ENCODE data around the gene TTC33.

TTC33 gene

DNA sequence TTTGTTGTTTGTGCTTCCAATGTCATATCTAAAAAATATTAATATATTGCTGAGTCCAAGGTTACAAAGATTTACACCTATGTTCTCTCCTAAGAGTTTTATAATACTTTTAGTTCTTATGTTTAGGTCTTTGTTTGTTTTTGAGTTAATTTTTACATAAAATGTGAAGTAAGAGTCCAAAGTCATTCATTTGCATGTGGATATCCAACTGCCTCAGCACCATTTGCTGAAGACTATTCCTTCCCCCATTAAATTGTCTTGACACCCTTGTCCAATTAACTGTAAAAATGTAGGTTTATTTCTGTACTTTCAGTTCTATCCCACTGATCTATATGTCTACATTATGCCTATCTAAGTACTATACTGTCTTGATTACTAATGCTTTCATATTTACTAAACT lies 35.7 kb downstream of the TTC33 start:
- Histone ChIP-seq H3K79me2 (ENCODE audit: insufficient read depth, low read length) (no peaks in the 10 kb centered on the region), H3F3A (ENCODE audit: low read depth) (no peaks in the 10 kb centered on the region), H3K4me3 (ENCODE audit: low read length, poor library complexity, severe bottlenecking) (no peak overlapping the region), H3K9me2 (replicated peaks; ENCODE audit: low read depth, low read length) (no peaks in the 10 kb centered on the region), H3K9me3 (ENCODE audit: insufficient read depth, low read depth, low read length) (no peaks in the 10 kb centered on the region), H3K4me1 (ENCODE audit: insufficient read depth, low read length, poor library complexity, severe bottlenecking) (peaks cover 4% of the 10 kb centered on the region), H3K27me3 (ENCODE audit: insufficient read depth, low read length, poor library complexity, severe bottlenecking) (no peaks in the 10 kb centered on the region), H4K20me1 (ENCODE audit: insufficient read depth, low read length, poor library complexity, severe bottlenecking) (no peaks in the 10 kb centered on the region), H3K36me3 (ENCODE audit: insufficient read depth, low read length) (peaks cover 9% of the 10 kb centered on the region; the same call in 1 of the 2 replicates), H3K4me2 (ENCODE audit: low read depth, low read length, poor library complexity, severe bottlenecking) (no peak overlapping the region), H3K9ac (ENCODE audit: low read depth, low read length, poor library complexity, severe bottlenecking) (no peak overlapping the region), H2AFZ (ENCODE audit: low read length) (no peak overlapping the region)
- TF ChIP-seq, protein P1, sequence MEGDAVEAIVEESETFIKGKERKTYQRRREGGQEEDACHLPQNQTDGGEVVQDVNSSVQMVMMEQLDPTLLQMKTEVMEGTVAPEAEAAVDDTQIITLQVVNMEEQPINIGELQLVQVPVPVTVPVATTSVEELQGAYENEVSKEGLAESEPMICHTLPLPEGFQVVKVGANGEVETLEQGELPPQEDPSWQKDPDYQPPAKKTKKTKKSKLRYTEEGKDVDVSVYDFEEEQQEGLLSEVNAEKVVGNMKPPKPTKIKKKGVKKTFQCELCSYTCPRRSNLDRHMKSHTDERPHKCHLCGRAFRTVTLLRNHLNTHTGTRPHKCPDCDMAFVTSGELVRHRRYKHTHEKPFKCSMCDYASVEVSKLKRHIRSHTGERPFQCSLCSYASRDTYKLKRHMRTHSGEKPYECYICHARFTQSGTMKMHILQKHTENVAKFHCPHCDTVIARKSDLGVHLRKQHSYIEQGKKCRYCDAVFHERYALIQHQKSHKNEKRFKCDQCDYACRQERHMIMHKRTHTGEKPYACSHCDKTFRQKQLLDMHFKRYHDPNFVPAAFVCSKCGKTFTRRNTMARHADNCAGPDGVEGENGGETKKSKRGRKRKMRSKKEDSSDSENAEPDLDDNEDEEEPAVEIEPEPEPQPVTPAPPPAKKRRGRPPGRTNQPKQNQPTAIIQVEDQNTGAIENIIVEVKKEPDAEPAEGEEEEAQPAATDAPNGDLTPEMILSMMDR (conservative IDR thresholded peaks at IDR 0.05; ENCODE audit: low read length), result no peak
- no peak for TF ChIP-seq EZH2phosphoT487 (IDR thresholded peaks at IDR 0.05; ENCODE audit: borderline replicate concordance)

DNA sequence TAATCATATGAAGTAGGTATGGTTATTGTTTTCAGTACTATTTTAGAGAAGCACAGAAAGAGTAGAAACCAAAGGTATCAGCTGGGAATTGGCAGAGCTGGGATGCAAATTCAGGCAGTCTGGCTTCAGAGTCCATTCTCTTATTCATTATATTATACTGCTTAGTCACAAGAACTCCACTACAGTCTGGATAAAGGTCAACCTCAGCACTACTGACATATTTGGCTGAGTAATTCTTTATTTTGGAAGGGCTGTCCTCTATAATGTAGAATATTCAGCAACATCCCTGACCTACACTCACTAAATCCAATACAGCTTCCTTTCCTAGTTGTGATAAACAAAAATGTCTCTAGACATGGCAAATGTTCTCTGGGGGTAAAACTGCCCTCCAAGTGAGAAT lies 38.5 kb downstream of the TTC33 start:
- peaks cover 4% of the 10 kb centered on the region for H3K4me1 ChIP-seq (ENCODE audit: insufficient read depth, low read length, poor library complexity, severe bottlenecking)
- H3K27me3 ChIP-seq (ENCODE audit: insufficient read depth, low read length, poor library complexity, severe bottlenecking), result no peaks in the 10 kb centered on the region
- no peaks in the 10 kb centered on the region for H3F3A ChIP-seq (ENCODE audit: low read depth)
- H3K79me2 ChIP-seq (ENCODE audit: insufficient read depth, low read length), result no peaks in the 10 kb centered on the region
- no peaks in the 10 kb centered on the region for H3K9me2 ChIP-seq (replicated peaks; ENCODE audit: low read depth, low read length)
- no peak overlapping the region for H2AFZ ChIP-seq (ENCODE audit: low read length)
- H3K4me2 ChIP-seq (ENCODE audit: low read depth, low read length, poor library complexity, severe bottlenecking), result no peak overlapping the region
- TF ChIP-seq, protein P1 (conservative IDR thresholded peaks at IDR 0.05; ENCODE audit: low read length), result no peak
- no peak for TF ChIP-seq EZH2phosphoT487 (IDR thresholded peaks at IDR 0.05; ENCODE audit: borderline replicate concordance)
- H3K36me3 ChIP-seq (ENCODE audit: insufficient read depth, low read length), result peaks cover 9% of the 10 kb centered on the region; the same call in 1 of the 2 replicates
- no peak overlapping the region for H3K4me3 ChIP-seq (ENCODE audit: low read length, poor library complexity, severe bottlenecking)
- H3K9ac ChIP-seq (ENCODE audit: low read depth, low read length, poor library complexity, severe bottlenecking), result no peak overlapping the region
- no peaks in the 10 kb centered on the region for H3K9me3 ChIP-seq (ENCODE audit: insufficient read depth, low read depth, low read length)
- H4K20me1 ChIP-seq (ENCODE audit: insufficient read depth, low read length, poor library complexity, severe bottlenecking), result no peaks in the 10 kb centered on the region

DNA sequence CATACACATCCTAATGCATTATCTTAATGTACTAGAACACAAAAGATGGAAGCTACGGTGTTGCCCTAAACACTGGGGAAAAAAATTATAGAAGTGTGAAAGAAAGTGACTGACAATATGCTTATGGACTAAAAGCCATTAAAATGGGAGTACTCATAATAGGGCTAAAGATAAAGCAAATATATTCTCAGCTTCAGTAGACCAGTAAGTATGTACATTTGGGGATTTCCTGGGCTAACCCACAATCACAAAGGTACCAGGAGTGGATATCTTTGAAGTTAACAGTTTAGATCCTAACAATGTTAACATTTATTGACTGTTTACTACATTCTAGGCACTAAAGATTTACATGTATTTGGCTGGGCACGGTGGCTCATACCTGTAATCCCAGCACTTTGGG lies 39.2 kb downstream of the TTC33 start:
- Histone ChIP-seq H4K20me1 (ENCODE audit: insufficient read depth, low read length, poor library complexity, severe bottlenecking) (no peaks in the 10 kb centered on the region), H3K9ac (ENCODE audit: low read depth, low read length, poor library complexity, severe bottlenecking) (no peak overlapping the region), H3K79me2 (ENCODE audit: insufficient read depth, low read length) (no peaks in the 10 kb centered on the region), H3K4me3 (ENCODE audit: low read length, poor library complexity, severe bottlenecking) (no peak overlapping the region), H3K4me1 (ENCODE audit: insufficient read depth, low read length, poor library complexity, severe bottlenecking) (peaks cover 4% of the 10 kb centered on the region), H2AFZ (ENCODE audit: low read length) (no peak overlapping the region), H3K36me3 (ENCODE audit: insufficient read depth, low read length) (peaks cover 9% of the 10 kb centered on the region; the same call in 1 of the 2 replicates), H3K9me3 (ENCODE audit: insufficient read depth, low read depth, low read length) (no peaks in the 10 kb centered on the region), H3K27me3 (ENCODE audit: insufficient read depth, low read length, poor library complexity, severe bottlenecking) (no peaks in the 10 kb centered on the region), H3K9me2 (replicated peaks; ENCODE audit: low read depth, low read length) (no peaks in the 10 kb centered on the region), H3K4me2 (ENCODE audit: low read depth, low read length, poor library complexity, severe bottlenecking) (no peak overlapping the region), H3F3A (ENCODE audit: low read depth) (no peaks in the 10 kb centered on the region)
- no peak for TF ChIP-seq EZH2phosphoT487 (IDR thresholded peaks at IDR 0.05; ENCODE audit: borderline replicate concordance)
- TF ChIP-seq, protein P1 (conservative IDR thresholded peaks at IDR 0.05; ENCODE audit: low read length), result no peak
